HL-60/S4 (cell line): ENCODE measurements around the gene CHN2.
"Not testable (repeated sequence)": the region's sequence is repeated elsewhere in the genome, so short reads cannot be mapped to it uniquely, and the experiment has no call there.

Experiments used
- in situ Hi-C: fragments of 300-500 bp; cut with MboI; formaldehyde crosslinking; loops from 2 replicates; pipeline ENCODE4 v1.14.3; 2022; ENCODE audit warnings: low sequenced_read_pairs

Gene CHN2

GRCh38 chr7:29185613-29186012 lies 9.0 kb upstream of the CHN2 start:
- in situ Hi-C loops: no loop called here

GRCh38 chr7:29189743-29190201 lies 4.8 kb upstream of the CHN2 start:
- in situ Hi-C loops: no loop called here

- in situ Hi-C loops: no loop called here
Observed at GRCh38 chr7:29190349-29191045, 4.1 kb upstream of the CHN2 start.

- in situ Hi-C loops: no loop called here
Observed at GRCh38 chr7:29192323-29192722, 2.3 kb upstream of the CHN2 start.

- in situ Hi-C loops: no loop called here
Observed at GRCh38 chr7:29192811-29193210, 1.8 kb upstream of the CHN2 start.

- in situ Hi-C loops: no loop called here
Observed at GRCh38 chr7:29193316-29194205, 1.0 kb upstream of the CHN2 start.

GRCh38 chr7:29194206-29194593 lies 375 bp upstream of the CHN2 start:
- in situ Hi-C loops: no loop called here

GRCh38 chr7:29196191-29196590 lies 1.6 kb downstream of the CHN2 start:
- in situ Hi-C loops: no loop called here

- in situ Hi-C loops: no loop called here
Observed at GRCh38 chr7:29196971-29197595, 2.5 kb downstream of the CHN2 start.

GRCh38 chr7:29197916-29198315 lies 3.3 kb downstream of the CHN2 start:
- in situ Hi-C loops: no loop called here

GRCh38 chr7:29199776-29200175 lies 5.2 kb downstream of the CHN2 start:
- in situ Hi-C loops: no loop called here

GRCh38 chr7:29202651-29203069 lies 8.1 kb downstream of the CHN2 start:
- in situ Hi-C loops: no loop called here

- in situ Hi-C loops: no loop called here
Observed at GRCh38 chr7:29204491-29205272, 10.1 kb downstream of the CHN2 start.

GRCh38 chr7:29207162-29207801 lies 12.7 kb downstream of the CHN2 start:
- in situ Hi-C loops: no loop called here

GRCh38 chr7:29208410-29209250 lies 14.1 kb downstream of the CHN2 start:
- in situ Hi-C loops: no loop called here

- in situ Hi-C loops: no loop called here
Observed at GRCh38 chr7:29209745-29210144, 15.2 kb downstream of the CHN2 start.

- in situ Hi-C loops: not testable (repeated sequence)
Observed at GRCh38 chr7:29212736-29213135, 18.2 kb downstream of the CHN2 start.

- in situ Hi-C loops: no loop called here
Observed at GRCh38 chr7:29214056-29214455, 19.5 kb downstream of the CHN2 start.

- in situ Hi-C loops: no loop called here
Observed at GRCh38 chr7:29214816-29215215, 20.2 kb downstream of the CHN2 start.
